HG02981 (cell line): ENCODE results near the gene FAM107B.
A peak's percentile ranks its signal among the peaks of the same experiment; 100 is the strongest.
"Not testable (repeated sequence)": the region's sequence is repeated elsewhere in the genome, so short reads cannot be mapped to it uniquely, and the experiment has no call there.

Experiments used
- ATAC-seq: cut with Tn5 transposase; IDR thresholded peaks from one replicate; pipeline ENCODE4 v1.9.1; 2021; ENCODE audit warnings: mild to moderate bottlenecking, moderate library complexity; ENCODE audit not compliant: unreplicated experiment

FAM107B gene

GRCh38 chr10:14737808-14738545, 36.7 kb downstream of the FAM107B start:
- no peak for ATAC-seq

GRCh38 chr10:14736600-14737081, 38.1 kb downstream of the FAM107B start:
- ATAC-seq = peak; percentile 41

GRCh38 chr10:14736043-14736442, 38.7 kb downstream of the FAM107B start:
- ATAC-seq = no peak

- ATAC-seq = no peak
Observed at GRCh38 chr10:14731875-14732512, 42.7 kb downstream of the FAM107B start.

- no peak for ATAC-seq
Observed at GRCh38 chr10:14728346-14728745, 46.4 kb downstream of the FAM107B start.

GRCh38 chr10:14727924-14728323, 46.8 kb downstream of the FAM107B start:
- no peak for ATAC-seq

GRCh38 chr10:14727465-14727864, 47.2 kb downstream of the FAM107B start:
- no peak for ATAC-seq

- ATAC-seq = no peak
Observed at GRCh38 chr10:14724931-14725330, 49.8 kb downstream of the FAM107B start.

GRCh38 chr10:14723052-14723689, 51.5 kb downstream of the FAM107B start:
- ATAC-seq = no peak

- no peak for ATAC-seq
Observed at GRCh38 chr10:14717552-14717951, 57.1 kb downstream of the FAM107B start.

GRCh38 chr10:14712991-14713424, 61.7 kb downstream of the FAM107B start:
- no peak for ATAC-seq

- not testable (repeated sequence) for ATAC-seq
Observed at GRCh38 chr10:14709344-14709743, 65.4 kb downstream of the FAM107B start.

GRCh38 chr10:14707481-14707880, 67.2 kb downstream of the FAM107B start:
- ATAC-seq = no peak

- ATAC-seq = no peak
Observed at GRCh38 chr10:14705548-14706230, 69.0 kb downstream of the FAM107B start.

- no peak for ATAC-seq
Observed at GRCh38 chr10:14703631-14704001, 71.1 kb downstream of the FAM107B start.

GRCh38 chr10:14701466-14701865, 73.2 kb downstream of the FAM107B start:
- ATAC-seq = no peak

- no peak for ATAC-seq
Observed at GRCh38 chr10:14700546-14700945, 74.2 kb downstream of the FAM107B start.

- ATAC-seq = no peak
Observed at GRCh38 chr10:14699482-14699881, 75.2 kb downstream of the FAM107B start.

GRCh38 chr10:14698829-14699170, 75.9 kb downstream of the FAM107B start:
- ATAC-seq = no peak

- ATAC-seq = no peak
Observed at GRCh38 chr10:14698111-14698828, 76.4 kb downstream of the FAM107B start.

- ATAC-seq = no peak
Observed at GRCh38 chr10:14697281-14697680, 77.4 kb downstream of the FAM107B start.
